H9 (cell line): ENCODE results near the gene ADAM29. TPM values are rescaled to one million over a fixed set of nuclear protein-coding genes. Genes with fewer than 3 reads are reported as not detected.

Experiments
- DNase-seq: peaks from one replicate; pipeline ENCODE4 v3.0.0-alpha.2; 2017
- H2AFZ ChIP-seq: one replicate; pipeline ENCODE4 v1.6.1; 2013; ENCODE audit warnings: mild to moderate bottlenecking, low read length, control low read depth, moderate library complexity
- H2AK5ac ChIP-seq: 2 replicates; pipeline ENCODE4 v1.6.1; 2013; ENCODE audit warnings: low read length, control low read depth, mixed read lengths; ENCODE audit not compliant: insufficient read length
- H2BK120ac ChIP-seq: one replicate; pipeline ENCODE4 v1.6.1; 2013; ENCODE audit warnings: low read depth, mild to moderate bottlenecking, low read length, control low read depth, inconsistent platforms; ENCODE audit not compliant: poor library complexity, severe bottlenecking
- H2BK12ac ChIP-seq: 2 replicates; pipeline ENCODE4 v1.6.1; 2013; ENCODE audit warnings: low read length, control low read depth, mixed read lengths, low read depth; ENCODE audit not compliant: insufficient read length
- H2BK15ac ChIP-seq: 2 replicates; pipeline ENCODE4 v1.6.1; 2013; ENCODE audit warnings: low read depth, low read length, control low read depth
- H2BK20ac ChIP-seq: one replicate; pipeline ENCODE4 v1.6.1; 2013; ENCODE audit warnings: low read depth, mild to moderate bottlenecking, low read length, control low read depth, inconsistent platforms; ENCODE audit not compliant: poor library complexity, severe bottlenecking
- H2BK5ac ChIP-seq: 2 replicates; pipeline ENCODE4 v1.6.1; 2013; ENCODE audit warnings: low read length, control low read depth, mixed read lengths; ENCODE audit not compliant: insufficient read length
- H3K14ac ChIP-seq: 2 replicates; pipeline ENCODE4 v1.6.1; 2013; ENCODE audit warnings: low read length, control low read depth; ENCODE audit not compliant: insufficient read depth
- H3K18ac ChIP-seq: 2 replicates; pipeline ENCODE4 v1.6.1; 2013; ENCODE audit warnings: low read depth, mild to moderate bottlenecking, mixed read lengths, low read length, control low read depth; ENCODE audit not compliant: insufficient read length
- H3K23ac ChIP-seq: 2 replicates; pipeline ENCODE4 v1.6.1; 2013; ENCODE audit warnings: low read length, control low read depth, mixed read lengths, low read depth; ENCODE audit not compliant: insufficient read length
- H3K23me2 ChIP-seq: 2 replicates; pipeline ENCODE4 v1.6.1; 2013; ENCODE audit warnings: low read depth, mild to moderate bottlenecking, mixed read lengths, low read length, control low read depth; ENCODE audit not compliant: insufficient read length, poor library complexity, severe bottlenecking
- H3K27ac ChIP-seq: 2 replicates; pipeline ENCODE4 v1.5.1; 2013; ENCODE audit warnings: low read length, control low read depth, mixed read lengths, low read depth; ENCODE audit not compliant: insufficient read length
- H3K27me3 ChIP-seq: 2 replicates; pipeline ENCODE4 v1.6.1; 2013; ENCODE audit warnings: low read length, control low read depth, inconsistent platforms; ENCODE audit not compliant: insufficient read depth
- H3K4ac ChIP-seq: 2 replicates; pipeline ENCODE4 v1.6.1; 2013; ENCODE audit warnings: low read depth, mild to moderate bottlenecking, control low read depth, inconsistent platforms, low read length, moderate library complexity
- H3K4me1 ChIP-seq: 2 replicates; pipeline ENCODE4 v1.6.1; 2013; ENCODE audit warnings: low read length, control low read depth, inconsistent platforms; ENCODE audit not compliant: insufficient read depth
- H3K4me2 ChIP-seq: 2 replicates; pipeline ENCODE4 v1.6.1; 2013; ENCODE audit warnings: low read length, control low read depth, mixed read lengths; ENCODE audit not compliant: insufficient read length, insufficient read depth
- H3K56ac ChIP-seq: 2 replicates; pipeline ENCODE4 v1.6.1; 2013; ENCODE audit warnings: low read depth, mild to moderate bottlenecking, mixed read lengths, low read length, control low read depth; ENCODE audit not compliant: insufficient read length
- H3K79me1 ChIP-seq: 2 replicates; pipeline ENCODE4 v1.6.1; 2013; ENCODE audit warnings: low read depth, mild to moderate bottlenecking, moderate library complexity, low read length, control low read depth, inconsistent platforms; ENCODE audit not compliant: insufficient read depth, poor library complexity, severe bottlenecking
- H3K79me2 ChIP-seq: 2 replicates; pipeline ENCODE4 v1.6.1; 2013; ENCODE audit warnings: low read length, control low read depth, inconsistent platforms; ENCODE audit not compliant: insufficient read depth
- H3K9ac ChIP-seq: 2 replicates; pipeline ENCODE4 v1.6.1; 2013; ENCODE audit warnings: low read length, control low read depth, mixed read lengths; ENCODE audit not compliant: insufficient read length; ENCODE audit errors: extremely low read depth
- H3K9me3 ChIP-seq: one replicate; pipeline ENCODE4 v1.6.1; 2013; ENCODE audit warnings: low read depth, low read length, inconsistent platforms; ENCODE audit not compliant: control insufficient read depth
- H3T11ph ChIP-seq: one replicate; pipeline ENCODE4 v1.6.1; 2013; ENCODE audit warnings: mild to moderate bottlenecking, low read length, control low read depth, inconsistent platforms
- H4K20me1 ChIP-seq: one replicate; pipeline ENCODE4 v1.6.1; 2013; ENCODE audit not compliant: control insufficient read depth, insufficient read length, insufficient read depth
- H4K5ac ChIP-seq: 2 replicates; pipeline ENCODE4 v1.6.1; 2013; ENCODE audit warnings: low read depth, mild to moderate bottlenecking, mixed read lengths, low read length, control low read depth; ENCODE audit not compliant: insufficient read length
- H4K8ac ChIP-seq: replicated peaks from 2 replicates; pipeline ENCODE4 v1.6.1; 2013; ENCODE audit warnings: low read length, control low read depth, mixed read lengths, low read depth; ENCODE audit not compliant: insufficient read length
- H4K91ac ChIP-seq: 2 replicates; pipeline ENCODE4 v1.6.1; 2013; ENCODE audit warnings: low read depth, mild to moderate bottlenecking, moderate library complexity, mixed read lengths, low read length, control low read depth; ENCODE audit not compliant: insufficient read length
- H3K27ac Mint-ChIP-seq, 3 experiments: 2 replicates in 2 of 3; 3 replicates in 1 of 3; pipeline ENCODE4 v1.8.0; 2020 to 2021; ENCODE audit warnings: mixed read lengths in 3 of 3, mild to moderate bottlenecking in 1 of 3, moderate library complexity in 1 of 3
- H3K27me3 Mint-ChIP-seq: 2 replicates; pipeline ENCODE4 v1.8.0; 2021; ENCODE audit warnings: low read depth, mild to moderate bottlenecking, moderate library complexity, mixed read lengths
- H3K36me3 Mint-ChIP-seq, 3 experiments: 2 replicates in 2 of 3; 3 replicates in 1 of 3; pipeline ENCODE4 v1.8.0; 2020 to 2021; ENCODE audit warnings: low read depth in 3 of 3, mixed read lengths in 3 of 3; ENCODE audit not compliant: insufficient read depth in 1 of 3
- H3K4me1 Mint-ChIP-seq, 2 experiments: 2 replicates each; pipeline ENCODE4 v1.8.0; 2020; ENCODE audit warnings: mixed read lengths in 2 of 2
- H3K4me3 Mint-ChIP-seq, 2 experiments: 2 replicates in 1 of 2; 3 replicates in 1 of 2; pipeline ENCODE4 v1.8.0; 2020 to 2021; ENCODE audit warnings: mild to moderate bottlenecking in 2 of 2, mixed read lengths in 2 of 2, moderate library complexity in 1 of 2
- H3K9me3 Mint-ChIP-seq, 2 experiments: 2 replicates in 1 of 2; 3 replicates in 1 of 2; pipeline ENCODE4 v1.8.0; 2020; ENCODE audit warnings: mild to moderate bottlenecking in 2 of 2, mixed read lengths in 2 of 2, moderate library complexity in 1 of 2
- CTCF ChIP-seq: fragments of 200-600 bp; sonication (generic); conservative IDR thresholded peaks from 3 replicates; pipeline ENCODE4 v1.8.0; 2021; ENCODE audit warnings: antibody characterized with exemption, mild to moderate bottlenecking
- WGBS: extraction: QIAGEN DNeasy Blood & Tissue Kit; methylation state at CpG from one replicate; pipeline ENCODE4 v1.1.7; 2013; ENCODE audit warnings: missing lambda C conversion rate, low lambda C conversion rate, mixed read lengths; ENCODE audit not compliant: insufficient read length; ENCODE audit errors: extremely low coverage; 5-methylcytosine and 5-hydroxymethylcytosine counted together
- total RNA-seq: library from RNA; stranded (reverse); gene quantifications from 2 replicates; pipeline ENCODE4 v1.2.1, GENCODE V29; 2021

ADAM29 gene
- total RNA-seq, 1 experiment from 2014 or later, result not detected

- H2BK15ac ChIP-seq, result no peak overlapping the region
- no peaks in the 10 kb centered on the region for H3K4me1 ChIP-seq
- H3K27me3 ChIP-seq, result no peaks in the 10 kb centered on the region
- peak; percentile 70 for TF ChIP-seq CTCF
- Mint-ChIP-seq H3K4me1 (peaks cover 6 to 11% of the 10 kb centered on the region in 2 experiments), H3K27me3 (no peaks in the 10 kb centered on the region), H3K27ac (no peak overlapping the region), H3K36me3 (no peaks in the 10 kb centered on the region), H3K9me3 (no peaks in the 10 kb centered on the region), H3K4me3 (no peak overlapping the region)
- no peak overlapping the region for H3K18ac ChIP-seq
- H3K14ac ChIP-seq, result no peak overlapping the region
- H3K23ac ChIP-seq, result no peak overlapping the region
- no peak overlapping the region for H3K27ac ChIP-seq
- no peak overlapping the region for H2BK20ac ChIP-seq
- H3K79me1 ChIP-seq, result no peaks in the 10 kb centered on the region
- no CpG with 5 or more reads among the region's 1 CpG for WGBS
- H3K9me3 ChIP-seq, result no peaks in the 10 kb centered on the region
- H3K23me2 ChIP-seq, result no peaks in the 10 kb centered on the region
- H4K8ac ChIP-seq, result no peak overlapping the region
- no peak overlapping the region for H2AK5ac ChIP-seq
- no peaks in the 10 kb centered on the region for H4K20me1 ChIP-seq
- H3K9ac ChIP-seq, result no peak overlapping the region
- H3K4ac ChIP-seq, result no peak overlapping the region
- H2BK120ac ChIP-seq, result no peak overlapping the region
- H3K4me2 ChIP-seq, result no peak overlapping the region
- H3K79me2 ChIP-seq, result no peaks in the 10 kb centered on the region
- DNase-seq, result no peak
- no peak overlapping the region for H2BK12ac ChIP-seq
- no peak overlapping the region for H4K5ac ChIP-seq
- no peak overlapping the region for H4K91ac ChIP-seq
- H3T11ph ChIP-seq, result no peak overlapping the region
- H3K56ac ChIP-seq, result no peak overlapping the region
- no peak overlapping the region for H2BK5ac ChIP-seq
- H2AFZ ChIP-seq, result no peak overlapping the region
Observed at GRCh38 chr4:174873931-174874330, 44.2 kb upstream of the ADAM29 start.
